Activated CD4-positive, alpha-beta T cell treated with anti-CD3 and anti-CD28 coated beads, Interleukin-2, amount 50 U/mL, for 24 hours (primary cell): ENCODE measurements around the gene RPRM.
"Not testable (repeated sequence)": the region's sequence is repeated elsewhere in the genome, so short reads cannot be mapped to it uniquely, and the experiment has no call there.

ENCODE experiments used
- DNase-seq, 2 donors: peaks; one replicate each; pipeline ENCODE4 v3.0.0-alpha.2; 2020; ENCODE audit warnings: low read depth in 1 of 2, low spot score in 1 of 2

The RPRM gene

DNA sequence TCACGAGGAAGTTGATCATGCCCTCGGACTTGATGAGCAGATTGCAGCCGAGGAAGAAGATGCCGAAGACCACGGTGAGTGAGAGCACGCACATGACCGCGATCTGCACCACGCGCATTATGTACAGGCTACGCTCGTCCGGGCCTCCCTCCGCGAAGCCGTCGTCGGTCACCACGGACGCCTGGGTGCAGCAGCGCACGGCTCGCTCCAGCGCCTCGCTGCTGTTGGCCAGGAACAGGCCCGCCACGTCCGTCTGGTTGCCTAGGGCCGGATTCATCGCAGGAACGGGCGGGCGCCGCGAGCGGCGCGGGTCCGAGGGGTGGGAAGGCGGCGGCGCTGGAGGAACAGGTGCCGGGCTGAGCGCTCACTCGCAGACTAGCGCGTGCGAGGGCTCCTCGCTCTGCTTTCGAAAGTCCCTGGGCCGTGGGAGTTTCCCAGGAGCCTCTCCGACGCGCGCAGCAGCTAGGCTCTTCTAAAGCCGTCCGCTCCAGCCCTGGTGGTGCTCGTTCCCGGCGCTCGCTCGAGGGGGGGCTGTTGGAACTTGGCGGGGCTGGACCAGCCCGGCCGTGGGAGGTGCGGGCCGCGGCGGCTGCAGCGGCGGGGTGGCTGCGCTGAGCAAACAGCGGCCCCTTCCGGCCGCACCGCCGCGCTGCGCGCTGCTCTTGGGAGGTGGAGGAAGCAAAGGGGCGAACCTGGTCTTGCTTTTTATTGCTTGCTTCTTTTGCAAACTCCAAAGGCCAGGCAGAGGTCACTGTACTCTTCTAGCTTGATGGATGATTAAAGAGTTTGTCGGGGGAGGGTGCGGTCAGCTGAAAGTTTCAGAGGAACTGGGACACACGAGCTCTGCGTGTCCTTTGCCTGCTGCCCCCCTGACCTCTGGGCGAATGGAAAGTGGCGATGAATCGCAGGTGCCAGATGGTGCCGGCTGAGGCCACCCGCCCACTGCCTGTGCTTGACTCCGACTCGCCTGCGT, at the start of gene RPRM:
Gene RPRM (minus strand): TSS at position 474 of the 973 bp plus-strand sequence. CDS start 197 bp downstream, at position 277.
- peak in 1 of 2 donors; percentile 13 for DNase-seq

DNA sequence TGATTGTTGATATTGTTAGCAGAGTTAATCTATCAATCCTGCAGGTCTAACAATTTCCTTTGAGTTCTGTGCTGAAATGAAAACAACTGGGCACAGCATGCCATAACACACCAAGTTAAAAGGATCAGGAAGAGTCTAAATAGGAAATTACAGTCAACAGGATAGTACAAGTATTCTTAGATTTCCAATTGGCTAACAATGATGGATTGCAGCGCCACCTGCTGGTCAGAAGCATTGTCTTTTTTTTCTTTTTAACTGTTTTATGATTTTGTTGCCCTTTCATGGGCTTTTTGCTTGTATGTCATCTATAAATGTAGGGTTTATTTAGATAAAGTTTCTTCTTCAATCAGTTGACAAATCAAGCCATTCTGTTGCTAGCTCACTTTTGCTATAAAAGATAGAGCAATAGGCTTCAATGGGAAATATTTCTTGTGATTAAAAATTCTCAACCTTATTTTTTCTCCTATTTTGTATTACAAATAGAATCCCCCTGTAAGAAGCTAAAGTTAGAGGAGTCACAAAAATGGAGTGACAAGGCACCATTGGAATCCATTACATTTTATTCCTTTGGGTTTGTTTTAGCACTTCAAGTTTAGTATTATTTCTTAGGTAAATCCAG, 40.8 kb upstream of the RPRM start:
- peak; percentile 21 to 55 for DNase-seq

DNA sequence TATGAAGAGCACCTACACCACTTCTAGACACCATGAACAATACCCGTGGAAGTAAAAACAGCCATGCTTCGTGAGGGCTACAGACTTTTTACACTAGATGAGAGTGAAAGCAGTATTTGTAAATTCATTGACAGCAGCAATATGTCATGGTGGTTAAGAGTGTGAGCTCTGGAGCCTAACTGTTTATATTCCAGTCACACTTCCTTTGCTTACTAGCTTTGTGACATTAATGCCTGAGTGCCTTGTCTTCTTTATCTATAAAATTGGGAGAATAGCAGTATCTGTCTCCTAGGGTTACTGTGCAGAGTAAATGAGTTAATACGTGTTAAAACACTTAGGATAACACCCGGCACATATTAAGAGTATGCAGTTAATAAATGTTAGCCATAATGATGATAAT, 33.8 kb upstream of the RPRM start:
- no peak for DNase-seq

DNA sequence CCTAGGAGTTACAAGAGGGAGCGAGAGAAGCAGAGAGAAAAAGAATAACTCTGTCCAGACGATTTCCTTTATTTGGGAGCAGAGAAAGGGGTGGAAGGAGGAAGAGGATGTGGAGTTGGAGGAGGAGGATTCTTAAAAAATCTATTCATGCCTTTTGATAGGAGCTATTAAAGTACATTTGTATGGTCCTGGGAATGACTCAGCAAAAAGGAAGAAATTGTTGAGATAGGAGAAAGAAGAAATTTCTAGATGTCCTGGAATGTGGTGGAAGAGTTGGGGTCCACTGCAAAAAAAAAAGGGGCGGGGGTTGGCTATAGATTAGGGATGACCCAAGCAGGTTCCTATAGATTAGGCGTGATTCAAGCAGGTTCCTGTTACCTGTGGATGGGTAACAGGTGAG, 32.4 kb upstream of the RPRM start:
- DNase-seq = no peak

DNA sequence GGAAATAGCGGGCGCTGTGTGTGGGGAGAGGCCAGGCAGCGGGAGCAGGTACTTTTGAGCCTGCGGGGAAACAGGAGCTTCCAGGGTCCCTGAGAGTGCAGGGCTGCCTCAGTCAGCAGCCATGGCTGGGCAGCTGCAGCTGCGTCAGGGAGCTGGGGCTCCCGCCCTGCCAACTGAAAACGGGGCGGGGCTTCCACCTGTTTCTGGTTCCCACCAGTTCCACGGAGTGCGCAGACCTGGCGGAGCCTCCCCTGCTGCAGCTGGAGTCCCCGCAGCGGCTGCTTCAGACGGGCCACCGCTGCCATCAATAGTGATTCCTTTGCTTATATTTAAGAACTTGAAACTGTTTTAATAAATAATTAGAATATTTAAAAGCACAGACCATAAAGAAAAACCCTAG, 30.6 kb upstream of the RPRM start:
- no peak for DNase-seq

DNA sequence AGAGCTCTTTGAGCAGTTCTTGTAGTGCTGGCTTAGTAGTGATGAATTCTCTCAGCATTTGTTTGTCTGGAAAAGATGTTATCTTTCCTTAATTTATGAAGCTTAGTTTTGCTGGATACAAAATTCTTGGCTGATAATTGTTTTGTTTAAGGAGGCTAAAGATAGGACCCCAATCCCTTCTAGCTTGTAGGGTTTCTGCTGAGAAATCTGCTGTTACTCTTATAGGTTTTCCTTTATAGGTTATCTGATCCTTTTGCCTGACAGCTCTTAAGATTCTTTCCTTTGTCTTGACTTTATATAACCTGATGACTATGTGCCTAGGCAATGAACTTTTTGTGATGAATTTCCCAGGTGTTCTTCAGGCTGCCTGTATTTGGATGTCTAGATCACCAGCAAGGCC, 27.9 kb upstream of the RPRM start:
- not testable (repeated sequence) for DNase-seq

DNA sequence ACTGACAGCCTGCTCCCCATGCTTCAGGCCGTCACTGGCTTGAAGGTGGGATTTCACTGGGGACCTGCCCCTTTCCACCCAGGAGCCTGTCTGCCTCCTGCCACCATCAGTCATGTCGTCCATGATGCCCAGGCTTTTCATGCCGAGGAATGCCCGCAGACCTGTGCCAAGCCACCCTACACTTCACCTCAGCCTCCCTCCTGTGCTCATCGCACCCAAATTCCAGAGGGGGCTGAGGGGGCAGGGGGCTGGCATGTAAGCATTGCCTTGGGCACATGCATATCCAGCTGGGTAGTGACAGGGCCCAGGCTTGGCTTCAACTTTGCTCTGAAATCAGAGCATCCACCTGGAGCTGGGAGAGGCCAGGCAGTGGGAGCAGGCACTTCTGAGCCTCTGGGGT, 20.9 kb upstream of the RPRM start:
- no peak for DNase-seq

DNA sequence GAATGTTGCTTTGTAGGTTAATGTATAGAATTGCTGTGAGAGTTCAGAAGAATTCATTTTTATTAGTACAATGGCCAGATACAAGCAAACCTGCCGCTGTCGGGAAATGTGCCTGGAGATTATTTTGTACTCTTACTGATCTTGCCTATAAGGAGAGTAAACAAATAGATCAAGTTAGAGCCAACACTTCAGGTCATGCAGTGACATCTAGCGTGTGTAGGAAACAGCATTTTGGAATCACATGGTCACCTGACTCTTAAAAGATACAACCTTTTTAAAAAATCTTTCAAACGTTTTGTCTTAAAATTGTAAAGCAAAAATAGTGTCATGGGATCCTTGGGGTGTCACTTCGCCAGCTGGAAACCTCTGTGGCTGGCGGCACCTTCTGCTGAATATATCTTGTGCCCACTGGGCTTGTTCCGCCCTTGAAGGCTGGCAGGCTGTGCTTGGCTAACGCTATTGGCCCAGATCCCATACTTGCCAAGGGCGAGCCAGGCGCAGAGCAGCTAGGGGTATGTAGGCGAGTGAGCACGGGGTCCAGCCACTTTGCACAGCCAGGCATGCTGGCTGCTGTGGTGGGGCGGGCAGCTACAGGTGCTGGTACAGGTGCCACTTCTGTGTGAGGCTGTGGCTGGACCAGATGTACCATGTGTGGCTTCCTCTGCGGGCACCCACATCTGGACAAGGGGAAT, 19.5 kb upstream of the RPRM start:
- DNase-seq = no peak

DNA sequence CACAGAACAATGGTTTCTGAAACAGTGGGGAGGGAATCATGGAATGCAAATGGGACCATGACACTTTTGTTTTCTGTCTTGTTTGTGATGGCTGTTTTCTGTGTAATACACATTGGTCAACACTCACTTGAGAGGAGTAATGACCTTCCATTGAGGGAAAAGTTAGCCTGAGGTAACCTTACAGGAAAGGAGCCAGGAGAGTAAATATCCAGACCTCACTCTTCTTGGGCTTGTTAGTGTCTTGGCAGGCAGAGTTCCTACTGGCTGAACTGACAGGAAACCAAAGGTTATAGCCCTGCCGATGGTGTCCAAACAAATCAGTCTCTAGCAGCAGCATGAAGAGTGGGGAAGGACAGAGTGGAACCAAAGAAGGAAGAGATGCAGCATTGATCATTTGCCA, 17.2 kb upstream of the RPRM start:
- no peak for DNase-seq

DNA sequence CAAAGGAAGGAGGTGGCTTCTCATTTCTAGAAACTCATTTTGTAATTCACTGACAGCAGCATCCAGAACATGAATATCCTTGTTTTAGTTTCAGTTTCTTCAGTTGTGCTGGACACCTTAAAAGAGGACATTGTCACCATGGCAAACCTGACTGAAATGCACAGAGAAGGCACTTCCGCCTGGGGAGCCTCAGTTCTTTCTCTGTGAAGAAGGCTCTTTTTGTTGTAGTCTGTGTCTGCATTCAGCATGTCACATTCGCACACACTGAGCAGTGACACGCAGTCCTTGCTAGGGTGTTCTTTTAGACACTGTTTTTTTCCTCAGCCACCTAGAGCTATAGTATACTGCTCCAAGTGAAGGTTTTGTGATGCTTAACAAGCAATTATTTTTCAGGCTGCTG, 9.5 kb upstream of the RPRM start:
- DNase-seq = no peak

DNA sequence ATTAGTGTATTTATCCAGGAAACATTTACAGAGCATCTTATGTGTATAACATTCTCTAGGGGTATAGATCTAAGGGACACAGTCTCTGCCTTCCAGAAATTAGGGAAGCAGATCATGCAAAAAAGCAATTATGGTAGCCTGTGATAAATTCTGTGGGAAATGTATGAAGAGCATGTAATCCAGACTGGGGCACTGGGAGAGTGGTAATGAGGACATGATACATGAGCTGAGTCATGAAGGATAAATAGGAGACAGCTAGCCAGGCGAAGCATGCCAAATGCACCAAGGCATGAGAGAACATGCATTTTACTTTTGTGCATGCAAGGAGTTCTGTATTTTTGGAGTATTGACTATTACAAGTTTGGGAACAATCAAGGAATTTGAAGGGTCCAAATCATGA, 8.9 kb upstream of the RPRM start:
- no peak for DNase-seq

DNA sequence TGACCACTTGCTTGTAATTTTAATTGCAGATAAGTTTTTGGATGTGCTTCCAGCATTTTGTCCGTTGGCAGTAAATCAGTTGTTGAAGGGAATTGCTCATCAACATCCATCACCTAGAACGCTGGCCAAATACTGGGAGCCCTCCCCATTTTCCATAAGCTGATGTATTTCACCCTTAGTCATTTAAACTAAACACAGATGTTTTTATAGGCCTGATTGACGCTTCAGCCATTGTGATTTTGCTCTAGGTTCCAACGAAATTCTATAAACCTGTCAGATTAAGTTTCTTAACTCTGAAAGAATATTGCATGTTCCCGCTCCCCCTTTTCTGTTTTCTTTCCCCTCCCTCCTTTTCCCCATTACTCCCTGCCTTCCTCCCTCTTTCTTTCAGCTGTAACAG, 1.0 kb upstream of the RPRM start:
- no peak for DNase-seq

DNA sequence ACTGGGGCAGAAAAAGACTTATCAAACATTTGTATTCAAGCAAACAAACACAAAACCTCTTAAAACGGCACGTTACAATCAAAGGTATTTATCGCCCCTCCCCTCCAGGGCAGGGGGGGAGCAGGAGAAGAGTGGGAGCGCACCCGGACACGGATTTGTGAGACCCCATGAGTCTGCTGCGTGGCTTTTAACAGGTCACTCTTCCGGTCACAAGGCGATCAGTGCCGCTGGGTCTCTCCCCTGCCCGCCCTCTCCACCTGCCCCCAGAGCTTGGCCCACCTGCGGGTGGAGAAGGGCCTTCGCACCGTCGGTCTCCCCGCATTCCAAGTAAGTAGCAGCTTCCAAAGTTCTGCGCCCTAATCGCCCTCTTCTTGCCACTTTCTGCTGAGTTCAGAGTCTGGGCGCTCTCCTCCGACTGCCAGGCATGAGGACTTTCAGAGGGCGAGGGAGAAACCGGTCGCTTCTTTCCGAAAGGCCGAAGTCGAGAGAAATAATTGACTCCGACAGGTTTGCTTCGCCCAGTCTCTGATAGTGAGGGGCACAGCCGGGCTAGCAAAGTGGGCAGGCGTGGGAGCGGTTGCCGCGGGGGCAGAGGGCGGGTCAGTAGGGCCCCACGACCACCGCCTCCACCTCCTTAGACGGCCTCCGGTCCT, 800 bp downstream of the RPRM start:
- no peak for DNase-seq

DNA sequence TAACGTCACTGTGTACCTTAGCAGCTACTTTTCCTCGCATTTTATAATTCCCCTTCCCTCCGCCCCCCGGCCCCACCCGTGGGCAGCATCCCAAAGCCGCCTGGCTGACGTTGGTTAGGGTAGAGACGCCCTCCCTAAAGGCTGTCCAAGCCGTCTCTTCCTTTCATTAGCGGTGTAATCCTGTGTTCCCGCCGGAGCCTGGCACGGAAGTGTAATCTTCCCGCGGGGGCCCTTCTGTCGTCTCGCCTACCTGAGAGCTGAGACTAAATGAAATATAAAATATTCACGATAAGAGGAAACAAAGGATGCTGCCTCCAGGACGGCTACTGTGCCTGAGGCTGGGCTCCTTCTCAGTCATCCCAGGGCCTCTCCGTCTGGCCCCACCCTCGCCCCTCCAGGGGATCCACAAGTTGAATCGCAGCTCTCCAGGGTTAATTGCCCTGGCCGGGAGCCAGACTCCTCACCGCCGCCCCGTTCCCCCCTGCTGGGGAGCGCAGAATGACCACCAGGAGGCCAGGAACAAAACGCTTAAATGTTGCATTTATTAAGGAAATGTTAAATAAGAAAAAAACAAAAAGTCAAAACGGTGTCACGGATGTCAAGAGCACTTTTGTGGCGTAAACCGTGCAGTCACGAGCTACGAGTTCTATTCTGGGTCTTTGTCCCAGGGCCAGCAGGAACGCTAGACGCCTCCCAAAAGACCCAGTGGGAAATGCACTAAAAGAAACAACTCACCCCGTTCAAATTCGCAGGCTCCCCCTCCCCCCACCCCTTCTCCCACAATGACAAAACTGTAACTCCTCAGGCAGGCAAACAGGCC, 1.5 kb downstream of the RPRM start:
- no peak for DNase-seq

DNA sequence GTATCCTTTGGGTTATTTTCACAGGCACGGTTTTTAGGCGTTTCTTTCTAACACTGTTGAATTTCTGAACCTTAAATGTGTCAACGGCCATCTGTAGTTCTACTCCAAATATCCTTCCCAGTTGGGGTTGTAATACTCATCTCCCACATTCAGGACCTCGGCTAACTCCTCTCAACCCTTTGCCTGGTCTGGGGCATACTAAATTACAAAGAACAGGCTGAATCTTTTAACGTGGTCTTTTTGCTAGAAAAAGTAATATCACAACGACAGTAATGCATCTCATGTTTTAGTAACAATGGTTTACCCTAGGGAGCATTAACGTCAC, 2.1 kb downstream of the RPRM start:
- no peak for DNase-seq

DNA sequence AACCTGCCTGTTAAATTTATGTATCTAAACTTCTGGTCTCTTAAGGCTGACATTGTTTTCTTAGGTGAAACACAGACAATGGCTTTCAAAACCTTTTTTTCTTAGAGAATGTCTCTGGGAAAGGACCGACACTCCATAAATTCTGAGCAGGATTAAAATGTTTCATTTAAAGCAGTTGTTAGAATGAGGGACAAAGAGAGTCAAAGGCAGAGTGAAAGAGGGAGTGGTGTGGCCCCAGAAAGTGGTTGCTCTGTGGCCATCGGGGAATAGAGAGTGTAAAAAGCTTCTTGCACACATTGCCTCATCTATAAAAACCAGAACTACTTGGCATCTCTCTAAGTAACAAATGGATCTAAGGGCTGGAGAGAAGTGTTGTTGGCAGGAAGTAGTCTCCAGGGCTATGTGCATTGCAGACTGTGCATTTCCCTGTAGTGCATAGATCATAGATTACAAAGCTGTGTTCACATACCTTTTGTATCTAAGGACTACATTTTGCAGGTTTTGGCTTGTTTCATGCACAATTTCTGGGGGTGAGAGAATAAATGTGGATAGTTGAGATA, 3.6 kb downstream of the RPRM start:
- DNase-seq = no peak

DNA sequence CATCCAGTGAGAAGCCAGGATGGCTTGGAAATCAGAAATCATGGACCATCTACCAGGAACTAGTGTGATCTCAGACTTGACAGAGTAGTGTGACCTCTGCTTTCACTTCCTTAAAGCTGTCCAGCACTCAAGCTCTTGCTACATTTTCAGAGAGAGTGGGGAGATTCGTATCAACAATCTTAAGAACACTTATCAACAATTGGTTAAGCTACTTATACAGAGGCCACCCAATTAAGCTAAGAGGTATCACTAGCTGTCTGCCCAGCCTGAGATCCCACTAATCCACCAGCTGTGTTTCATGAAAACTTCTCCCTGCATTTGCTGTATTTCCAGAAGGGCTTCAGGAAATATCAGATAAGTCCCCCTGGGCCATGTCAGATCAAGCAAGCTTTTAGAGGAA, 4.2 kb downstream of the RPRM start:
- no peak for DNase-seq

DNA sequence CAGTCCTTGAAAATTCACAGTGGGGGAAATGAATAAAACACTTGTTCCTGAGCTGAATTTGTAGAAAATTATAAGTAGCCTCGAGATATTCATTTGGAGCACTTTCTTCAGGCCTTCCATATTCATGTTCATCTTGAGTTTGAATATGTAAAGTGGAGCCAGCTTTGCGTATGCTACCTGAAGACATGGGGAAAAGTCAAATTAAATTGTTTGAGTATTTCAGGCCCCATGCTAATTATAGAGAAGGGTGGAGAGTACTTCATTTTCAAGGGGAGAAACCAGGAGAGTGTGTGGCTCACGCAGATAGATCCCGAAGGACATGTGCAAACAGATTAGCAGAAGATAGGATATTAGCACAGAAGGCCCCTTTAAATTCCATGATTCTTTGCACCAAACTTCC, 7.7 kb downstream of the RPRM start:
- no peak for DNase-seq

DNA sequence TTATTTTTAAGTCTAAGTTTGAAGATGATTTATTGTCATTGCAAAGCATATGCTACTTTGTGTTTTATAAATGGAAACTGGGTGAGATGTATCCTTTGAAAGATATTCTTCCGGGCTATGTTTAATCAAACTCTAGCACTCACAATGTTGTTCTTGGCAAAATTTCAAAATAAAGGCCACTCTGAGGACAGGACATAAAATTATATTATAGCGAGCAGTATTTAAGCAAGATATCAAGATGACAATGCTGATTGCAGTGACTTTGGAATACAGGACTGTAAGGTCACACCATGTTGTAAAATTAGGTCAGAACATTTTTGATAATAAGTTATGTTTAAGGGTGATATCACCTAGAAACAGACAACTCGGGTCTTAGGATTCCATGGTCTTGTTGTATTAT, 14.2 kb downstream of the RPRM start:
- DNase-seq = no peak

DNA sequence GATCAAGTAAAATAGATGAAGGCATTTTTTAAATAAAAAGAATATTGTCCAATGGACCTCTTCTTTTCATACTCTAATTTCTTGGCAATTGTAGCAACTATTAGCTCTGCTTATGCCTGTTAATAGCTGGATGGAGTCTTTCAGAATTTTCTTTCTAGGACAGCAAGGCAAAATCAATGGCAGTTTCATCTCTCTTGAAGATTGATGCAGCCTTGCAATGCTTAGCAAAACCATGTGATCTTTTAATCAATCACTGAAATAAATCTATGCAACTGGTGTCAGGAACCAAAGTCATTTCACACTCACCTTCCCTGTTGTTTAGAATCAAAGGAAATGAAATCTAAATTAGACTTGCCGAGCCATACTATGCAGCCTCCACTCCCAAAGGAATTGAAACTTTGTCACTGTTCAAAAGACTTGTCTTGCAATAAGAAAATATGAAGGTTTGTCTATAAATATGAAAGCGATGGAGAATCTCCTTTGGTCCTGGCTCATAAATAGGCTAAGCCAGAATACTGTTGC, 16.2 kb downstream of the RPRM start:
- no peak for DNase-seq
